GM10266 (cell line): ENCODE data around the gene ATG101.

Experiments
- DNase-seq: peaks from one replicate; pipeline ENCODE4 v3.0.0; 2012; ENCODE audit errors: extremely low spot score
- CTCF ChIP-seq: IDR thresholded peaks from 2 replicates; pipeline ENCODE4 v1.5.1; 2012; ENCODE audit warnings: mild to moderate bottlenecking, low read depth; ENCODE audit not compliant: control insufficient read depth, insufficient read depth; ENCODE audit errors: missing control alignments

ATG101 gene

GRCh38 chr12:52082988-52083637 lies 13.3 kb downstream of the ATG101 start:
- DNase-seq, result peak; percentile 86
- peak; percentile 90 for TF ChIP-seq CTCF

- TF ChIP-seq CTCF, result peak; percentile 2
- DNase-seq, result no peak
Observed at GRCh38 chr12:52083638-52083996, 13.8 kb downstream of the ATG101 start.

- no peak for TF ChIP-seq CTCF
- no peak for DNase-seq
Observed at GRCh38 chr12:52084491-52085231, 14.9 kb downstream of the ATG101 start.

GRCh38 chr12:52085682-52086180 lies 16.0 kb downstream of the ATG101 start:
- TF ChIP-seq CTCF, result no peak
- DNase-seq, result no peak

- TF ChIP-seq CTCF, result no peak
- DNase-seq, result no peak
Observed at GRCh38 chr12:52086366-52086765, 16.6 kb downstream of the ATG101 start.

- peak; percentile 6 for DNase-seq
- no peak for TF ChIP-seq CTCF
Observed at GRCh38 chr12:52086944-52087835, 17.4 kb downstream of the ATG101 start.
